Glomerular endothelial cell (primary cell): Measurements from ENCODE around the gene HSPG2. TPM values are rescaled to one million over a fixed set of nuclear protein-coding genes. Genes with fewer than 3 reads are reported as not detected.

Experiments used
- DNase-seq: peaks from one replicate; pipeline ENCODE4 v3.0.0-alpha.2; 2011; ENCODE audit warnings: low read depth, low spot score; ENCODE audit errors: extremely low read depth
- total RNA-seq: library from RNA; depleted of rRNA; stranded (reverse); fragments of >200 nt; gene quantifications from 2 replicates; pipeline ENCODE4 v1.2.3, GENCODE V29; 2015

Gene HSPG2
- total RNA-seq, 1 donor from 2014 or later = 3,652 TPM

DNA sequence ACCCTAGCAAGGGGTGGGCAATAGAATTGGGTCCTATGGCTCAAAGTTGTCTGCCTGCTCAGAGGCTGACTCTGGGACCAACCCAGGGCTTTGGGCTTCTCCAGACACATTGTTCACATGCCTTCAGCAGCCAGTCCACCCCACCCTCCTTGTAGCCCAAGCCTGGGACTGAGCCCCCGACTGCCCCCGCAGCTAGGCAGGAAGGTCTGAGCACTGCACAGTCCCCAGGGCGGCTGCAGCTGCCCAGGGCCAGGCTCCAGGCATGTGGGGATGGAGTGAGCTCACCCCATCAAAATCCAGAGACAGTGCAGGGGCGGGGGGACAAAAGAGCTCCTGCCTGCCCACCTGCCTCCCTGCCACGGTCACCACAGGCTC lies 35.6 kb downstream of the HSPG2 start:
- DNase-seq = no peak

DNA sequence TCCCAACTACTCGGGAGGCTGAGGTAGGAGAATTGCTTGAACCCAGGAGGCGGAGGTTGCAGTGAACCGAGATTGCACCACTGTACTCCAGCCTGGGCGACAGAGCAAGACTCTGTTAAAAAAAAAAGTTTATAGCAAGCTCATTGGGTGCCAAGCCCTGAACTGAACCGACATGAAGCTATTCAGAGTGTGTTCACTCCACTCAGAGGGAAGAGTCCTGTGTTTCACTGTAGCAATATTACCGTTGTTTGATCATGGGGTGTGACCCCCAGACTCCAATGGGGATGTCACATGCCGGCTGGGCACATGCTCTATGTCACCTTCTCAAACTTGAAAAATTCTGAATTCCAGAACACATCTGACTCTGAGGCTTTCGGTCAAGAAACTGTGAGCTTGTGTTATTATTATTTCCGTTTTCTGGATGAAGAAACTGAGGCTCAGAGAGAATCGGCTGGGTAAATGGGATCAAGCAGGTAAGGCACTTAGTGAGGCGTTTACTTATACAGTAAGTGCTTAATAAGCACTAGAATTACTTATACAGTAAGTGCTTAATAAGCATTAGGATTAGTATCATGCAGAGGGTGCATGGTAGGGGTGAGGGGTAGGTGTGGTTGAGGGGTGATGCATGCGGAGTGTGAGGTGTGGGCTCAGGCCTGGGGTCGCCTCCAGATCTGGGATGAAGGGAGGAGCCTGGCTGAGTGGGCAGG lies 36.2 kb downstream of the HSPG2 start:
- no peak for DNase-seq

DNA sequence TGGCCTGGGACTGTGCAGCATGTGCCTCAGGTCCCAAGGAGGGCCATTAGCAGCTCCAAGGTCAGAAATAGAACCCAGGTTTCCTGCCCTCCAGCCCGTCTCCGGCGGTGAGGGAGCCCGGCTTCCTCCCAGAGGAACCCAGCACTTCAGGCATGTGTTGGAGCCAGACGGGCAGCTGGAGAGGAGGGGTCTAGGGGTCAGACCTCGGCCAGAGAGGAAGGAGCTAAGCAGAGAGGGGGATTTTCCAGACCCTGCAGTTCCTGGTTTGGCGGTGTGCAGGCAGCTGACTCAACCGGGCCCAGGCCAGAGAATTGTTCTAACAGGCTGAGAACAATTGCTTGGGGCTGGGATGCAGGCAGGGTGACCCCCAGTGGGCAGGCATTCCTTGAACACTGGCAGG lies 37.1 kb downstream of the HSPG2 start:
- no peak for DNase-seq

GRCh38 chr1:21899267-21899810 lies 37.8 kb downstream of the HSPG2 start:
- no peak for DNase-seq

DNA sequence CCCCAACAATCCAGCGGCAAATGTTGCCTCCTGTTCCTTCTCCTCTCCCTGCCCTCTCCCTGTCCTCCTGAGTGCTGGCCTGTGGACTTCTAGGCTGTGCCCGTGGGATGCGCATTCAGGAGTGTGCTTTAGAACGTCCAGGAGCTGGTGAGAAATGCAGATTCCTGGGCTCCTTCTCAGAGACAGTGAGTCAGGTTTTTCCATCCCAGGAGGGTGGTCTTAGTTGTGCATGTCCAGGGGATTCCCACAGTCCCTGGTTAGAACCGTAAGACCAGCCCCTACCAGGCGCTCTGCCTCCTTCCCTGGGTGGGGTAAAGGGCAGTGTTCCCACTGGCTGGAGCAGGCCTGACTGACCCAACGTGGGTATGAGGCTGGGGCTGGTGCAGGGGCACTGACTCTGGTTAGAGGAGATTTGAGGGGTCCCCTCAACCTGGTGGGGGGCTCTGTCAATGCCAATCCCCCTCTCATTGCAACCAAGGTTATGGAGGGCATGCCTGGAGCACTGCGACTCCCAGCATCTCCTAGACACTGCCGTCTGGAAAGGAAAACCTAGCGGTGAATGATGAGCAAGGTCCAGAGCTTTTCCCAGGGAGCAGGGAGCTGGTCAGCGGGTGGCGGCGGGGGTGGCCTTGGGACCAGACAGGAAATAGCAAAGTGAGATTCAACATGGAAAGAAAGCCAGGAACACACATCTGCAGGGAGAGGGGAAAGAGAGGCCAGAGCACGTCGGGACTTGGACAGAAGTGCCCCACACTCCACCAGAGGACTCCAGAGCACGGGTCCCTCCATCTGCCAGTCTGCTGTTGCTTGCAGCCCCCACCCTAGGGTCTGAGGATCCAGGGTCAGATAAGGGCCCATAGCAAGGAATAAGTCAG lies 38.5 kb downstream of the HSPG2 start:
- no peak for DNase-seq

- DNase-seq = no peak
Measured at GRCh38 chr1:21897844-21898243, 39.3 kb downstream of the HSPG2 start.

GRCh38 chr1:21896652-21897532 lies 40.2 kb downstream of the HSPG2 start:
- DNase-seq = no peak

GRCh38 chr1:21896026-21896425 lies 41.1 kb downstream of the HSPG2 start:
- DNase-seq = no peak

DNA sequence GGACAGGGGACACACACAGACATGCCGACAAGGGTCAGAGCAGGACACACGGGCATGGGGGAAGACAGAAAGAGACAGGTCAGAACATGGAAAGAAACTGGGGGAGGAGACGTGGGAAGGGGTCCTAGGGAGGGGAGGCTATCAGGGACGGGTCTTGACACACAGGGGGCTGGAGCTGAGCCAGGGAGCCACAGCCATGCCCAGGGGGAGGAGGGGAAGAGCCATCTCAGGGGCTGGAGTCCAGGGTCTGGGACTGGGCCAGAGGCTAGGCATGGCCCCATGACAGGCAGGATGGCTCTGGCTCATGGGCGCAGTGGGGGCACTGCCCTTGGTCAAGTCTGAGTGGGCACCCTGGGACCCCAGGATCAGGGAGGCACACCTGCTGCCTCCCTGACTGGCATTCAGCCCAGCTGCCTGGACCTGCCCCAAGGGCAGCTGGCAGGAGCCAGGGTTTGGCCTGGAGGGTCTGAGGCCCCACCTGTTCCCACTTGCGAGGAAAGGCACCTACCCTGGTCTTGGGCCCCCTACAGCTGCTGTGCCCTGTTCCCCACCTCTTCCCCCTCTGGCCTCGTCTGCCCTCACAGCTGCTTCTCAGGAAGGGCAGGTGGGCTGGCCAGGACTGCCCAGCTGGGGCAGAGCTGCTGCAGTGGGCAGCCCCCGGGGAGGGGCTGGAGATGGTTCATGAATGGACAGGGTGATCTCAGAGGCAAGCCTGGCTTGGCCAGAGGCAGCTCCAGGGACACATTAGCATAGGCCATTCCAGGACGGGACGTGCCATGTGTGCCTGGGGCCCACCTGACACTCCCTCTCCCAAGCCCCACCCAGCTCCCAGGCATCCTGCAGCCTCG lies 42.9 kb downstream of the HSPG2 start:
- no peak for DNase-seq

DNA sequence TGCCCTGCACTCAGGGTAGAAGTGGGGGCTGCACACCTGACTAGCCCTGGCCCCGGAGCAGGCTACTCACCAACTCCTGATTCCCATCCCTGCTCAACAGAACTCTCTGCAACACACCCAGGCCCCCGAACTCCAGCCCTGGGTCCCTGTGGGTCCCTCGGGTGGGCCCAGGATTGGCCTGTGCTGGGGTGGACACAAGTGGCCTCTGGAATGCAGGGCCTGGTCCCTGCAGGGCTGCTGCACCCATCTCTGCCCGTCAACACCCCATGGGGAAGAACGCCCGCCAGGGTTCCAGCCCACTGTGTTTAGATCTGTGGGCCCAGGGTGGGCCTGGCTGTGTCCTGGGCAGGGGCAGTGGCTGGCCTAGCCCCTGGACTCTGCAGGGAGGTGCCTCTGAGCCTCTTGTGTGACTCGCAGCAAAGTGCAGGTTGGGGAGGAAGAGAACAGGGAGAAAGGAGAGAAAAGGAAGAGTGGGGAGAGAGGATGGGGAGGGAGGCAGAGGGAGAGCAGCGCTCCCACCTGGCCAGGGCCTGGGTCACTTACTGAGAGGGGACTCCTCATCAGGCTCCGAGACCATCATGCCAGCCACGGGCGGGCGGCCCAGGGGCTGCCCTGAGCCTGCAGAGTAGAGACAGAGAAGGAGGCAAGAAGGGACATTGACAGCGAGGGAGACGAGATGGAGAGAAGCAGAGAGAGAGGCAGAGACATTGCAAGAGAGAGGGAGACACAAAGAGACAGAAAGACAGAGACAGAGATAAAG lies 43.9 kb downstream of the HSPG2 start:
- no peak for DNase-seq

DNA sequence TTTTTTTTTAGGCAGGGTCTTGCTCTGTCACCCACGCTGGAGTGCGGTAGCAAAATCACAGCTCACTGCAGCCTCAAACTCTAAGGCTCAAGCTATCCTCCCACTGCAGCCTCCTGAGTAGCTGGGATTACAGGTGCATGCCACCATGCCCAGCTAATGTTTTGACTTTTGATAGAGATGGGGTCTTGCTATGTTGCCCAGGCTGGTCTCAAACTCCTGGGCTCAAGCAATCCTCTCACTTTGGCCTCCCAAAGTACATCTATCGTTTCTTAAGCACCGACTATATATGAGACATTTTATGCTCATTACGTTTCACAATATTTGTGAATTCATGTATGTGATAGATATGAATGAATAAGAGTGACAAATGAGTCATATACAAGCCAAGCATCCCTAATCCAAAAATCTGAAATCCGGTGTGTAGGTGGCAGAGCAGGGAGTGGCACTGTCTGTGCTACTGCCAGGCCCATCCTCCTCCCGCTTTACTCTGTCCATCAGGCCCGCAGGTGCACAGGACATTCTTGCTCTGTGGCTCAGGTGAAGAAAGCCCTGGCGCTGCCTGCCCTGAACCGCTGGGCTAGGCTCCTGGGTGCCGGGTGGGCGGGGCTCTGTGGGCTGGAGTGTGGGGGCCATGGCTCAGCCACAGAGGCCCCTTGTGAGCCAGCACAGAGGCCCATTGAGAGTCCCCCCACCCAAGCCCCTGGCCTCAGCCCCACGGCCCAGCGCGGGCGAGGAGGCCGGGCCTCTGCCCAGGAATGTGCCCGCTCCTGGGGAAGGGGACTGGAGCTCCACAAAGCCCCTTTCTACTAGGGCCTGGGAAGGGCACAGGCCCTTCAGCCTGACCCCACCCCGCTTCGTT lies 45.3 kb downstream of the HSPG2 start:
- no peak for DNase-seq

DNA sequence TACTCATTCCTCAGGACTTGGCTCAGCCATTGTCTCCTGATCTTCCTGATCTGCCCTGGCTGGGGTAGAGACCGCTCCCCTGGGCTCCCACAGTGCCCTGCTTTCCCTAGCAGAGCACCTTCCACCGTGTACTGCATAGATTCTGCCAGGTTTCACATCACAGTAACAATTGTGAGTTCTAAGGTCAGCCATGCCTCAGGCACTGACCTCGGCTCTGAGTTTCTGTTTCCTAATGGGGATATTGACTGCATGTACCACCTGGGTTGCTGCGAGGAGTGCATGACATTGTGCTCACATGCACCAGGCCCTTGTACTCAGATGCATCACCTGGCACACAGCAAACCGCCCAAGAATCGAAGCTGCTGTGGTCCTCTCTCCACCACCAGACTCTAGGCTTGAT lies 46.0 kb downstream of the HSPG2 start:
- DNase-seq = no peak

GRCh38 chr1:21888500-21888899 lies 48.6 kb downstream of the HSPG2 start:
- no peak for DNase-seq

DNA sequence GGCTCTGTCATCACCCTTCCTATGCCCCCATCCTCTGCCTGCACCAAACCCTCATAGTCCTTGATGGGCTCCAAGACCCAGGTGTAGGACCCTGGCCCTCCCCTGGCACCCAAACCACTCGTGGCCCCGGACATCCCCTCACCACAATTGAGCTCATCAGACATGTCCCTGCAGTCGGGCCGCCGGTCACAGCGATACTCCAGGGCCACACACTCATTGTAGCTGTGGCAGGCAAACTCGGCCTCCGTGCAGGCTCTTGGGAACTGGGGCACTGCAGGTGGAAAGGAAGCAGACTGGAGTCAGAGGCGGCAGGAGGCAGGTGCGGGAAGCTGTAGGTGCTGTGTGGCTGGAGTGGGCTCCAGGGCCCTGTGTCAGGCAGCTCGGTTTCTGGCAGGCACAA lies 49.3 kb downstream of the HSPG2 start:
- no peak for DNase-seq

- no peak for DNase-seq
Measured at GRCh38 chr1:21887216-21887736, 49.8 kb downstream of the HSPG2 start.

GRCh38 chr1:21886486-21887215 lies 50.5 kb downstream of the HSPG2 start:
- no peak for DNase-seq

GRCh38 chr1:21885236-21886037 lies 51.7 kb downstream of the HSPG2 start:
- DNase-seq = no peak
